CD8-positive, alpha-beta memory T cell (primary cell): ENCODE results near the gene ADGRL1. TPM values are rescaled to one million over a fixed set of nuclear protein-coding genes. Genes with fewer than 3 reads are reported as not detected.
"Not testable (repeated sequence)": the region's sequence is repeated elsewhere in the genome, so short reads cannot be mapped to it uniquely, and the experiment has no call there.

Experiments used
- CTCF ChIA-PET: fragments of 350-600 bp; sonication (Branson Sonifier 250); formaldehyde crosslinking; loops from one replicate; lab custom pipeline; 2021; ENCODE audit warnings: antibody characterized with exemption; lab: Charles Lee
- POLR2A ChIA-PET: fragments of 350-600 bp; sonication (Branson Sonifier 250); formaldehyde crosslinking; loops from one replicate; lab custom pipeline; 2021; ENCODE audit warnings: antibody characterized with exemption; lab: Charles Lee
- DNase-seq, 5 donors: peaks; one replicate each; pipeline versions ENCODE4 v3.0.0 to v3.0.0-alpha.2; 2020 to 2022; ENCODE audit warnings: mixed read lengths in 1 of 5
- H3K27ac ChIP-seq: one replicate; pipeline ENCODE4 v1.7.0; 2013; ENCODE audit warnings: low read depth, mild to moderate bottlenecking, low read length, moderate library complexity
- H3K27me3 ChIP-seq: 2 replicates; pipeline ENCODE4 v1.7.0; 2013; ENCODE audit warnings: low read length, mild to moderate bottlenecking; ENCODE audit not compliant: insufficient read depth, poor library complexity, severe bottlenecking
- H3K36me3 ChIP-seq: 2 replicates; pipeline ENCODE4 v1.7.0; 2013; ENCODE audit warnings: mild to moderate bottlenecking, low read length, moderate library complexity; ENCODE audit not compliant: insufficient read depth
- H3K4me1 ChIP-seq: 2 replicates; pipeline ENCODE4 v1.7.0; 2013; ENCODE audit warnings: mild to moderate bottlenecking, low read length, moderate library complexity; ENCODE audit not compliant: insufficient read depth
- H3K4me3 ChIP-seq: 2 replicates; pipeline ENCODE4 v1.7.0; 2013; ENCODE audit warnings: mild to moderate bottlenecking, low read length
- H3K9me3 ChIP-seq: 2 replicates; pipeline ENCODE4 v1.7.0; 2013; ENCODE audit warnings: mild to moderate bottlenecking, low read length
- H3K27ac Mint-ChIP-seq, 8 donors: one replicate each; pipeline ENCODE4 v1.8.0; 2020 to 2021; ENCODE audit warnings: mixed read lengths in 8 of 8, mild to moderate bottlenecking in 6 of 8, inconsistent platforms in 3 of 8, moderate library complexity in 3 of 8
- H3K27me3 Mint-ChIP-seq, 2 donors: one replicate each; pipeline ENCODE4 v1.8.0; 2020 to 2021; ENCODE audit warnings: mixed read lengths in 2 of 2, mild to moderate bottlenecking in 1 of 2, moderate library complexity in 1 of 2
- H3K36me3 Mint-ChIP-seq, 3 donors: one replicate each; pipeline ENCODE4 v1.8.0; 2020 to 2021; ENCODE audit warnings: mixed read lengths in 3 of 3, inconsistent platforms in 1 of 3, mild to moderate bottlenecking in 1 of 3
- H3K4me1 Mint-ChIP-seq, 3 donors: one replicate each; pipeline ENCODE4 v1.8.0; 2020 to 2021; ENCODE audit warnings: mixed read lengths in 3 of 3, inconsistent platforms in 1 of 3, mild to moderate bottlenecking in 1 of 3
- H3K4me3 Mint-ChIP-seq, 7 donors: one replicate each; pipeline ENCODE4 v1.8.0; 2020 to 2021; ENCODE audit warnings: mixed read lengths in 7 of 7, mild to moderate bottlenecking in 6 of 7, moderate library complexity in 4 of 7, inconsistent platforms in 2 of 7
- H3K9me3 Mint-ChIP-seq, 5 donors: one replicate each; pipeline ENCODE4 v1.8.0; 2020 to 2022; ENCODE audit warnings: mixed read lengths in 5 of 5, mild to moderate bottlenecking in 3 of 5, moderate library complexity in 2 of 5, inconsistent platforms in 1 of 5
- polyA plus RNA-seq: library from polyadenylated mRNA; unstranded; fragments of 300-500 nt; fragmentation: Illumina TruSeq; gene quantifications from one replicate; pipeline ENCODE4 v1.2.3, GENCODE V29; 2021
- total RNA-seq, 2 experiments: library from RNA; stranded (reverse); gene quantifications; one replicate each; pipeline ENCODE4 v1.2.3, GENCODE V29; 2021

The ADGRL1 gene
- total and polyA plus RNA-seq, 3 experiments from 2014 or later, result 0.81 to 5.8 (median 5.8) TPM

DNA sequence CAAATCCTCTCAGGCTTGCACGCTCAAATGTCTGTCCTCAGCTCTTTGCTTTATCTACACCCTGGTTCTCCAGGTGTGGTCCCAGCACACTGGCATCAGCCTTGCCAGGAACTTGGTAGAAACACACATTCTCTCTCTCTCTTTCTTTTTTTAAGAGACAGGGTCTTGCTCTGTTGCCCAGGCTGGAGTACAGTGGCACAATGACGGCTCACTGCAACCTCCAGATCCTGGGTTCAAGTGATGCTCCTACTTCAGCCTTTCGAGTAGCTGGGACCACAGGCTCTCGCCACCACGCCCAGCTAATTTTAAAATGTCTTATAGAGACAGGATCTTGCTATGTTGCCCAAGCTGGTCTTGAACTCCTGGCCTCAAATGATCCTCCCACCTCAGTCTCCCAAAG is 20.8 kb downstream of the ADGRL1 start:
- H3K27me3 Mint-ChIP-seq, result no peaks in the 10 kb centered on the region
- H3K4me1 Mint-ChIP-seq, result peaks cover 0 to 5% (median 0%) of the 10 kb centered on the region in 3 donors
- H3K27ac Mint-ChIP-seq, result peak overlapping the region in 2 of 8 donors; percentile 36 to 59
- DNase-seq, result no peak
- Histone ChIP-seq H3K36me3 (no peaks in the 10 kb centered on the region), H3K27ac (no peak overlapping the region), H3K4me1 (no peaks in the 10 kb centered on the region), H3K9me3 (no peaks in the 10 kb centered on the region), H3K4me3 (no peak overlapping the region), H3K27me3 (no peaks in the 10 kb centered on the region)
- ChIA-PET CTCF (interaction anchor here (1.4 kb wide), 1 partner anchor 235 kb away, joined by 3 read pairs; no protein-coding TSS in a partner anchor), POLR2A (no interaction called here)
- no peaks in the 10 kb centered on the region for H3K9me3 Mint-ChIP-seq
- peaks cover 0 to 2% (median 0%) of the 10 kb centered on the region in 3 donors for H3K36me3 Mint-ChIP-seq
- no peak overlapping the region for H3K4me3 Mint-ChIP-seq

DNA sequence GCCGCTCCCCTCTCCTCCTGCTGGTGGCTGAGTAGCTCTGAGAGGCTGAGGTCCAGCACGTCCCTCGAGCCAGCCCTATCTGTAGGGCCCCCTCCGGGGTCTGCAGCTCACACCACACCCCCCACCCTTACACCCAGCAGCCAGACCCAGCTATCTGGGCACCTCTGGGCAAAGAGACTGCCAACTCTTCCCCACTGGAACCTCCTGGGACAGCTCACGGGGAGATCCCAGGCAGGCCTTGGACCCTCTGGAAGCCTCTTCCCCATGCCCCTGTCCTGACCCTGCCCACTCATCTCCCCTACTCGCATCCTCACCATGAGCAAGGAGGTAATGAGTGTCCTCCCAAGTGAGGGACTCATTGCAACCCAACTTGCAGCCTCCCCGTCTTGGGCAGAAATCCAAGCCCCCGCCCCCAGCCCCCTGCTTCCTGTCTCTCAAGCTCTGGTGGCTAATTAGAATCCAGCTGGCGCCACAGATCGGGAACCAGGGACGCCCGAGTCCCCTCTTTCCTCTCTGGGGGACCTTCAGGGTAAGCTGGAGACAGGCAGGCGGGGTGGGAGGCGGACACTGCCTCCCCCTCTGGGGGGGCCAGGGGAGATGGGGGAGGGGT is 22.1 kb downstream of the ADGRL1 start:
- no peak for DNase-seq
- no peaks in the 10 kb centered on the region for H3K27me3 Mint-ChIP-seq
- H3K36me3 ChIP-seq, result no peaks in the 10 kb centered on the region
- peaks cover 0 to 2% (median 0%) of the 10 kb centered on the region in 3 donors for H3K36me3 Mint-ChIP-seq
- CTCF ChIA-PET, result interaction anchor here (0.7 kb wide), 1 partner anchor 19 kb away, joined by 3 read pairs; no protein-coding TSS in a partner anchor
- H3K27me3 ChIP-seq, result no peaks in the 10 kb centered on the region
- POLR2A ChIA-PET, result interaction anchor here (0.6 kb wide), 1 partner anchor 222 kb away, joined by 4 read pairs; no protein-coding TSS in a partner anchor
- no peaks in the 10 kb centered on the region for H3K9me3 ChIP-seq
- H3K4me3 Mint-ChIP-seq, result no peak overlapping the region
- H3K4me1 Mint-ChIP-seq, result peaks cover 0 to 5% (median 0%) of the 10 kb centered on the region in 3 donors
- no peaks in the 10 kb centered on the region for H3K9me3 Mint-ChIP-seq
- no peaks in the 10 kb centered on the region for H3K4me1 ChIP-seq
- no peak overlapping the region for H3K27ac ChIP-seq
- no peak overlapping the region for H3K4me3 ChIP-seq
- peak overlapping the region in 1 of 8 donors; percentile 9 for H3K27ac Mint-ChIP-seq

DNA sequence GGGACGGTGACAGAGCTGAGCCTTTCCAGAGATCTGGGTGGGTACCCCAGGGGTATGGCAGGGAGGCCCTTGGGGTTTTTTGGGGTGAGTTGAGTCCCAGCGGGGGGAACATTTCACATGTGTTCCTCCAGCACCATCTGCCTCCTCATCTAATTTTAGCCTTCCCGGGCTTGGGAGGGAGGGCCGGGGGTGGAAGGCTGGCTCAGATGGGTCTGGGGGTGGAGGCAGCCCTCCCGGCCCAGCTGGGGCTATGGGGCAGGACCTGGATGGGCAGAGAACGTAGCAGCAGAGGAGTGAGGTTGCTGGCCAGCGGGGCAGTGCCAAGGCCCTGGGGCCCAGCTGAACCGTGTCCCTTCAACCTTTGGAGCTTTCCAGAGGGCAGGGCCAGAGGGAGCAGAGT is 23.5 kb downstream of the ADGRL1 start:
- CTCF ChIA-PET, result no interaction called here
- H3K27ac Mint-ChIP-seq, result no peak overlapping the region

DNA sequence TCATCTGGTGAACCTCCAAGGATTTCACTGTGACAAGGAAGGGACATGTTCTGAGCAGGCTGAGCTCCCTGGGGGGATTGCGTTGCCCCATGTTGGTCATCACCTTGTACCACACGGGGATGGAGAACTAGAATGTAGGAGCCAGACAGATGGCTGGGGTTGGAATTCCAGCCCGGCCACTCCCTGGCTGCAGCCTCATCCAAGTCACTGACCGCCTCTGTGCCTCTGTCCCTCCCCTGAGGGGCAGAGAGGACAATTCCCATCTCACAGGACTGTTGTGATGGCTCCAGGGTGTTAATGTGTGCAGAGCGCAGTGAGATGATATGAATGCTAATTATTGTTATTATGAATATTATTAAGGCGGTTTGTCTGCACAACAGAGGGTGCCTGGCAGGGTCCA is 24.1 kb downstream of the ADGRL1 start:
- no peaks in the 10 kb centered on the region for H3K4me1 ChIP-seq
- no peaks in the 10 kb centered on the region for H3K36me3 ChIP-seq
- CTCF ChIA-PET, result no interaction called here
- H3K9me3 ChIP-seq, result no peaks in the 10 kb centered on the region
- H3K27ac ChIP-seq, result no peak overlapping the region
- Mint-ChIP-seq H3K27ac (no peak overlapping the region), H3K9me3 (no peaks in the 10 kb centered on the region), H3K36me3 (peaks cover 0 to 6% (median 2%) of the 10 kb centered on the region in 3 donors), H3K27me3 (no peaks in the 10 kb centered on the region), H3K4me3 (no peak overlapping the region), H3K4me1 (peaks cover 0 to 5% (median 0%) of the 10 kb centered on the region in 3 donors)
- H3K4me3 ChIP-seq, result no peak overlapping the region
- H3K27me3 ChIP-seq, result no peaks in the 10 kb centered on the region
- DNase-seq, result no peak
- POLR2A ChIA-PET, result no interaction called here

More for the DNA sequence above, 23.5 kb downstream of the ADGRL1 start:
- Mint-ChIP-seq H3K4me1 (peaks cover 0 to 5% (median 0%) of the 10 kb centered on the region in 3 donors), H3K4me3 (no peak overlapping the region), H3K27me3 (no peaks in the 10 kb centered on the region), H3K36me3 (peaks cover 0 to 2% (median 0%) of the 10 kb centered on the region in 3 donors), H3K9me3 (no peaks in the 10 kb centered on the region)
- no peak for DNase-seq
- no peak overlapping the region for H3K4me3 ChIP-seq
- no peaks in the 10 kb centered on the region for H3K9me3 ChIP-seq
- no peaks in the 10 kb centered on the region for H3K27me3 ChIP-seq
- POLR2A ChIA-PET, result no interaction called here
- H3K36me3 ChIP-seq, result no peaks in the 10 kb centered on the region
- H3K4me1 ChIP-seq, result no peaks in the 10 kb centered on the region
- H3K27ac ChIP-seq, result no peak overlapping the region

DNA sequence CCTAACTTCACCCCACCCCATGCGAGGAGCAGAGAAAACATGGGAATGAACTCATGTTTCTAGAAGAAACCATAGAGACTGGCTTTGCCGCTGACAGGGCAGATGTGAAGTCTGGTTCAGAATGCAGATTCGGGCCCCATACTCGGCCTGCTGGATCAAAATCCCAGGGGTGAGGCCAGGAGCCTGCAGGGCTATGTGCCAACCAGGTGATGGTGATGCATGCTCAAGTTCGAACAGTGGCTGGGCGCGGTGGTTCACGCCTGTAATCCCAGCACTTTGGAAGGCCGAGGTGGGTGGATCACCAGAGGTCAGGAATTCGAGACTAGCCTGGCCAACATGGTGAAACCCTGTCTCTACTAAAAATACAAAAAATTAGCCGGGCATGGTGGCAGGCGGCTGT is 24.8 kb downstream of the ADGRL1 start:
- H3K9me3 ChIP-seq, H3K27me3 Mint-ChIP-seq, H3K36me3 ChIP-seq, H3K4me1 Mint-ChIP-seq, CTCF ChIA-PET, H3K4me1 ChIP-seq, POLR2A ChIA-PET, H3K4me3 ChIP-seq, DNase-seq, H3K36me3 Mint-ChIP-seq, H3K4me3 Mint-ChIP-seq, H3K27me3 ChIP-seq, H3K9me3 Mint-ChIP-seq, H3K27ac Mint-ChIP-seq, H3K27ac ChIP-seq: not testable (repeated sequence)

DNA sequence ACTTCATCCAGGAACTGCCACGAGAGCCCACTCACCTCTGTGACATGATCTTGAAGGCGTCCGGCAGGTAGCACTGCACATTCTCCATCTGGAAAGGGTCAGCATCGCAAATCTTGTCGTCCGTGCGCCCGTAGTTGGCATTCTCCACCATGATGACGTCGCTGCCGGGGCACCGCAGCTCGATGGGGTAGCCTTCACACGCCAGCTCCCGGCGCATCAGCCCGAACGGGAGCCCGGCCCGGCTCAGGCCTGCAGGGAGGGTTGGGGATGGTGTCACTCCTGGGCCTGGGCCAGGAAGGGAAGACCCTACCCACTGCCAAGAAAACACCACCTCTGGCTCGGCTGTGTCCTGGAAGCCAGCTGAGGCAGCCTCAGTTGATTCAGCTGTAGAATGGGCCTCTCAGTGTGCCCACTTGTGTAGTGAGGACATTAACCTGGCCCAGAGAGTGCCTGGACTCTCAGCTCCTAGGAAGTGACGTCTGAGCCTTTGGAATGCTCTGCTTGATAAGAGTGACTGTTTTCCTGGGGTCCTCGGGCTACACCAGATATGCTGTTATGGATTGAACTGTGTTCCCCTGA is 28.4 kb downstream of the ADGRL1 start:
- POLR2A ChIA-PET, result no interaction called here
- DNase-seq, result no peak

DNA sequence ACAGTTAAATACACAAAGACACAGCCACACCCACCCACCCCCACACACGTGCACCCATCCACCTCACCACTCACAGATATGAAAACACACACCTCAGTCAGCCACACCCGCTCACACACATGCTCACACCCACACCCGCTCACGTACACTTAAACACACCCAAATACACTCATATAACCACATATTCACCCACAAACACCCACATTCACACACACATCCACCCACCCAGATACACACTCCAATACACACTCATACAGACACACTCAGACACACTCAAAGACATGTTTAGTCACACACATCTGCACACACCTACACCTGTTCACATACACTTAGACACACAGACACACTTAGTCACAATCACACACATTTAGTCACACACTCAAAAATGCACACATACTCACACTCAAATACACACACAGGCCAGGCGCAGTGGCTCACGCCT is 30.6 kb downstream of the ADGRL1 start:
- Mint-ChIP-seq H3K9me3 (no peaks in the 10 kb centered on the region), H3K4me3 (no peak overlapping the region), H3K36me3 (peaks cover 6 to 30% (median 12%) of the 10 kb centered on the region in 3 donors), H3K27me3 (no peaks in the 10 kb centered on the region), H3K4me1 (peaks cover 4 to 10% (median 9%) of the 10 kb centered on the region in 3 donors), H3K27ac (peak overlapping the region in 5 of 8 donors; percentile 2 to 62 (median 23))
- H3K27ac ChIP-seq, result no peak overlapping the region
- no peaks in the 10 kb centered on the region for H3K4me1 ChIP-seq
- H3K9me3 ChIP-seq, result no peaks in the 10 kb centered on the region
- ChIA-PET CTCF (interaction anchor here (1.9 kb wide), 1 partner anchor 39 kb away, joined by 9 read pairs; the partner anchor contains the start of gene ASF1B), POLR2A (interaction anchor here (0.6 kb wide), 1 partner anchor 362 kb away, joined by 5 read pairs; no protein-coding TSS in a partner anchor)
- peaks cover 5% of the 10 kb centered on the region for H3K36me3 ChIP-seq
- DNase-seq, result no peak
- no peak overlapping the region for H3K4me3 ChIP-seq
- H3K27me3 ChIP-seq, result no peaks in the 10 kb centered on the region

More for the DNA sequence above, 28.4 kb downstream of the ADGRL1 start:
- no peak overlapping the region for H3K4me3 ChIP-seq
- no peaks in the 10 kb centered on the region for H3K27me3 ChIP-seq
- no peak overlapping the region for H3K4me3 Mint-ChIP-seq
- no peaks in the 10 kb centered on the region for H3K36me3 ChIP-seq
- H3K4me1 ChIP-seq, result no peaks in the 10 kb centered on the region
- H3K9me3 ChIP-seq, result no peaks in the 10 kb centered on the region
- H3K9me3 Mint-ChIP-seq, result no peaks in the 10 kb centered on the region
- CTCF ChIA-PET, result interaction anchor here (1.6 kb wide), 1 partner anchor 171 kb away, joined by 3 read pairs; no protein-coding TSS in a partner anchor
- peaks cover 4 to 10% (median 9%) of the 10 kb centered on the region in 3 donors for H3K4me1 Mint-ChIP-seq
- H3K36me3 Mint-ChIP-seq, result peaks cover 0 to 20% (median 6%) of the 10 kb centered on the region in 3 donors
- H3K27me3 Mint-ChIP-seq, result no peaks in the 10 kb centered on the region
- H3K27ac Mint-ChIP-seq, result peak overlapping the region in 1 of 8 donors; percentile 56
- H3K27ac ChIP-seq, result no peak overlapping the region

DNA sequence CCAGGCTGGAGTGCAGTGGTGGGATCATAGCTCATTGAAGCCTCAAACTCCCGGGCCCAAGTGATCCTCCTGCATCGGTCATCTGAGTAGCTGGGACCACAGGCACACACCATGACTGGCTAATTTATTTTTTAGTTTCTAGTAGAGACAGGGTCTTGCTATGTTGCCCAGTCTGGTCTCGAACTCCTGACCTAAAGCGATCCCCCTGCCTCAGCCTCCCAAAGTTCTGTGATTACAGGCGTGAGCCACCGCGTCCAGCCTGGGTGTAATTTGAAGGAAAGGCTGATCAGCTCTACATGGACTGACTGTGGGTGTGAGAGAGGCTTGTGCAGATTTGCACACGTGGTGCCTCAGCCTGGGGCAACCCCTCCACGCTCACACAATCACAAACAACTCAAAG is 31.1 kb downstream of the ADGRL1 start:
- ChIA-PET CTCF (no interaction called here), POLR2A (interaction anchor here (0.6 kb wide), 1 partner anchor 362 kb away, joined by 5 read pairs; no protein-coding TSS in a partner anchor)
- Histone ChIP-seq H3K27ac (no peak overlapping the region), H3K27me3 (no peaks in the 10 kb centered on the region), H3K9me3 (no peaks in the 10 kb centered on the region), H3K4me3 (no peak overlapping the region), H3K4me1 (no peaks in the 10 kb centered on the region), H3K36me3 (peaks cover 9% of the 10 kb centered on the region)
- Mint-ChIP-seq H3K9me3 (no peaks in the 10 kb centered on the region), H3K27ac (no peak overlapping the region), H3K36me3 (peaks cover 10 to 35% (median 16%) of the 10 kb centered on the region in 3 donors), H3K4me1 (peaks cover 4 to 10% (median 9%) of the 10 kb centered on the region in 3 donors), H3K4me3 (no peak overlapping the region), H3K27me3 (no peaks in the 10 kb centered on the region)
- DNase-seq, result no peak
